OCI-LY1 (cell line): Measurements from ENCODE around the gene ZIC1.

Source experiments
- EZH2 ChIP-seq: fragments of 200-600 bp; sonication (generic), shearing (Covaris generic); IDR thresholded peaks from 2 replicates; pipeline ENCODE4 v1.8.0; 2017; ENCODE audit warnings: borderline replicate concordance, mixed run types, mild to moderate bottlenecking, antibody characterized with exemption, low read length, moderate library complexity, mixed read lengths
- TF ChIP-seq, protein P1 (sequence below): fragments of 200-600 bp; sonication (generic), shearing (Covaris generic); IDR thresholded peaks from 2 replicates; pipeline ENCODE4 v1.5.1; 2017; ENCODE audit warnings: mild to moderate bottlenecking, antibody characterized with exemption, low read length, moderate library complexity, mixed read lengths

DNA sequence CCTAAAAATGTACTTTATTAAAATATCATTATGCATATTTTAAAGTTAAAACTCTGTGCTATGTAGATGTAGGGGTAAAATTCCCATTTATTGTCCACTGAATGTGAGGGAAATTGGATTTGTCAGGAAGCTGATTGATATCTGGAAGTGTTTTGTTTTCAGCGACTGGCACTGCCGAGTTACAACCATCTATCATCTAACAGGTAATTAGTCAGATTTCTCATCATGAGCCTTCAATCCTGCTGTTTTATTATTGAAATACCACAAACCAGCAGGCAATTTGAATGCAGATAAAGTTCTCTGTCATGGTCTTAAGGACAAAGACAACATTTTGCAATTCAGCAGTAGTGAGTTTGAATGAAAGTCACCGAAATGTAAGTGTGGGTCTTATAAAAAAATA is 40.5 kb downstream of the ZIC1 start:
- TF ChIP-seq, protein P1, sequence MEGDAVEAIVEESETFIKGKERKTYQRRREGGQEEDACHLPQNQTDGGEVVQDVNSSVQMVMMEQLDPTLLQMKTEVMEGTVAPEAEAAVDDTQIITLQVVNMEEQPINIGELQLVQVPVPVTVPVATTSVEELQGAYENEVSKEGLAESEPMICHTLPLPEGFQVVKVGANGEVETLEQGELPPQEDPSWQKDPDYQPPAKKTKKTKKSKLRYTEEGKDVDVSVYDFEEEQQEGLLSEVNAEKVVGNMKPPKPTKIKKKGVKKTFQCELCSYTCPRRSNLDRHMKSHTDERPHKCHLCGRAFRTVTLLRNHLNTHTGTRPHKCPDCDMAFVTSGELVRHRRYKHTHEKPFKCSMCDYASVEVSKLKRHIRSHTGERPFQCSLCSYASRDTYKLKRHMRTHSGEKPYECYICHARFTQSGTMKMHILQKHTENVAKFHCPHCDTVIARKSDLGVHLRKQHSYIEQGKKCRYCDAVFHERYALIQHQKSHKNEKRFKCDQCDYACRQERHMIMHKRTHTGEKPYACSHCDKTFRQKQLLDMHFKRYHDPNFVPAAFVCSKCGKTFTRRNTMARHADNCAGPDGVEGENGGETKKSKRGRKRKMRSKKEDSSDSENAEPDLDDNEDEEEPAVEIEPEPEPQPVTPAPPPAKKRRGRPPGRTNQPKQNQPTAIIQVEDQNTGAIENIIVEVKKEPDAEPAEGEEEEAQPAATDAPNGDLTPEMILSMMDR = no peak
- no peak for TF ChIP-seq EZH2
